HG03460 (cell line): Measurements from ENCODE around the gene SH3RF1.
"Not testable (repeated sequence)": the region's sequence is repeated elsewhere in the genome, so short reads cannot be mapped to it uniquely, and the experiment has no call there.

Experiments used
- ATAC-seq: cut with Tn5 transposase; IDR thresholded peaks from one replicate; pipeline ENCODE4 v1.9.1; 2021; ENCODE audit not compliant: unreplicated experiment

The SH3RF1 gene

GRCh38 chr4:169202878-169203277 lies 67.9 kb downstream of the SH3RF1 start:
- ATAC-seq: no peak

GRCh38 chr4:169202145-169202699 lies 68.5 kb downstream of the SH3RF1 start:
- ATAC-seq: peak; percentile 56

- ATAC-seq: no peak
These were observed 69.3 kb downstream of the SH3RF1 start for GRCh38 chr4:169201222-169202144.

- ATAC-seq: no peak
These were observed 70.3 kb downstream of the SH3RF1 start for GRCh38 chr4:169200361-169201030.

- ATAC-seq: no peak
These were observed 71.6 kb downstream of the SH3RF1 start for GRCh38 chr4:169199184-169199583.

- no peak for ATAC-seq
These were observed 72.6 kb downstream of the SH3RF1 start for GRCh38 chr4:169198167-169198566.

GRCh38 chr4:169197206-169197605 lies 73.5 kb downstream of the SH3RF1 start:
- not testable (repeated sequence) for ATAC-seq

- no peak for ATAC-seq
These were observed 75.7 kb downstream of the SH3RF1 start for GRCh38 chr4:169195032-169195431.

- not testable (repeated sequence) for ATAC-seq
These were observed 80.8 kb downstream of the SH3RF1 start for GRCh38 chr4:169189968-169190367.

GRCh38 chr4:169189372-169189771 lies 81.4 kb downstream of the SH3RF1 start:
- ATAC-seq: peak; percentile 94

- no peak for ATAC-seq
These were observed 82.6 kb downstream of the SH3RF1 start for GRCh38 chr4:169188204-169188603.

- no peak for ATAC-seq
These were observed 85.4 kb downstream of the SH3RF1 start for GRCh38 chr4:169185133-169185956.

GRCh38 chr4:169184686-169185085 lies 86.1 kb downstream of the SH3RF1 start:
- ATAC-seq: no peak

- ATAC-seq: no peak
These were observed 86.5 kb downstream of the SH3RF1 start for GRCh38 chr4:169184236-169184635.

- no peak for ATAC-seq
These were observed 87.2 kb downstream of the SH3RF1 start for GRCh38 chr4:169183581-169183980.

GRCh38 chr4:169179609-169180521 lies 90.9 kb downstream of the SH3RF1 start:
- no peak for ATAC-seq

GRCh38 chr4:169178092-169178491 lies 92.7 kb downstream of the SH3RF1 start:
- ATAC-seq: not testable (repeated sequence)

GRCh38 chr4:169175476-169175875 lies 95.3 kb downstream of the SH3RF1 start:
- no peak for ATAC-seq

- no peak for ATAC-seq
These were observed 95.7 kb downstream of the SH3RF1 start for GRCh38 chr4:169175035-169175434.

- no peak for ATAC-seq
These were observed 96.5 kb downstream of the SH3RF1 start for GRCh38 chr4:169174247-169174646.
